Spleen (tissue), 11 donors: ENCODE measurements around the gene AQP9. TPM values are rescaled to one million over a fixed set of nuclear protein-coding genes. Genes with fewer than 3 reads are reported as not detected.

Source experiments
- DNase-seq: peaks from one replicate; pipeline ENCODE4 v3.0.0-alpha.2; 2020
- H3K27ac ChIP-seq, 8 donors: fragments of 200-600 bp; sonication (generic) in 7 of 8; 1 replicate in 4 of 8; 2 replicates in 4 of 8; pipeline versions ENCODE4 v1.5.0 to v1.8.0; 2016 to 2021; ENCODE audit warnings: inconsistent platforms in 4 of 8, mild to moderate bottlenecking in 4 of 8, moderate library complexity in 1 of 8
- H3K27me3 ChIP-seq, 7 donors: fragments of 200-600 bp; sonication (generic) in 6 of 7; replicated peaks in 1 of 7; 1 replicate in 4 of 7; 2 replicates in 3 of 7; pipeline versions ENCODE4 v1.5.0 to v1.8.0; 2016 to 2021; ENCODE audit warnings: inconsistent platforms in 3 of 7, mild to moderate bottlenecking in 1 of 7
- H3K36me3 ChIP-seq, 6 donors: fragments of 200-600 bp; sonication (generic) in 5 of 6; 1 replicate in 4 of 6; 2 replicates in 2 of 6; pipeline versions ENCODE4 v1.5.0 to v1.8.0; 2016 to 2021; ENCODE audit warnings: inconsistent platforms in 2 of 6
- H3K4me1 ChIP-seq, 6 donors: fragments of 200-600 bp; sonication (generic) in 5 of 6; 1 replicate in 3 of 6; 2 replicates in 3 of 6; pipeline versions ENCODE4 v1.5.0 to v1.8.0; 2016 to 2021; ENCODE audit warnings: inconsistent platforms in 3 of 6
- H3K4me3 ChIP-seq, 8 donors: fragments of 200-600 bp; sonication (generic) in 7 of 8; 1 replicate in 4 of 8; 2 replicates in 4 of 8; pipeline versions ENCODE4 v1.5.0 to v1.8.0; 2016 to 2021; ENCODE audit warnings: inconsistent platforms in 4 of 8, mild to moderate bottlenecking in 4 of 8, moderate library complexity in 2 of 8
- H3K9me3 ChIP-seq, 8 donors: fragments of 200-600 bp; sonication (generic) in 7 of 8; 1 replicate in 4 of 8; 2 replicates in 4 of 8; pipeline versions ENCODE4 v1.5.0 to v1.8.0; 2016 to 2021; ENCODE audit warnings: inconsistent platforms in 4 of 8
- CTCF ChIP-seq, 11 experiments: fragments of 200-600 bp in 7 of 11; fragments of 450-650 bp in 4 of 11; sonication (generic) in 4 of 11; IDR thresholded peaks in 8 of 11; conservative IDR thresholded peaks in 3 of 11; 1 replicate in 7 of 11; 2 replicates in 4 of 11; pipeline versions ENCODE4 v1.4.0 to v1.8.0; 2016 to 2021; ENCODE audit warnings: antibody characterized with exemption in 11 of 11, inconsistent platforms in 4 of 11, mild to moderate bottlenecking in 1 of 11
- POLR2A ChIP-seq, 3 donors: fragments of 450-650 bp; IDR thresholded peaks; one replicate each; pipeline ENCODE4 v1.5.1; 2017; ENCODE audit warnings: antibody characterized with exemption in 3 of 3, mild to moderate bottlenecking in 1 of 3
- POLR2AphosphoS5 ChIP-seq, 3 donors: sonication (generic); formaldehyde crosslinking; IDR thresholded peaks; one replicate each; pipeline ENCODE4 v1.5.1; 2017; ENCODE audit warnings: antibody characterized with exemption in 3 of 3
- WGBS, 5 donors: extraction: QIAGEN DNeasy Blood & Tissue Kit in 3 of 5; methylation state at CpG; one replicate each; pipeline versions ENCODE4 v1.1.5 to v1.1.7; 2013 to 2018; 5-methylcytosine and 5-hydroxymethylcytosine counted together
- intact Hi-C: fragments of 100-400 bp; cut with DNase I; formaldehyde crosslinking; loops from one replicate; pipeline ENCODE4 v1.15.0; 2023; ENCODE audit warnings: low total_unique reads
- polyA plus RNA-seq, 3 donors: library from polyadenylated mRNA; stranded (reverse); fragments of 200-250 nt; gene quantifications; one replicate each; pipeline ENCODE4 v1.2.1, GENCODE V29; 2013
- total RNA-seq, 7 donors: library from RNA; depleted of rRNA in 3 of 7; stranded (reverse); fragments of >200 nt in 3 of 7; fragmentation: NEBNext Ultra II Directional in 4 of 7; extraction: Animal tissue kit (Norgen Biotek cat#: 25700) in 4 of 7; gene quantifications; one replicate each; pipeline versions ENCODE4 v1.1.0 to v1.2.1, GENCODE V29; 2016 to 2021
- donor health status: healthy with polysubstance abuse.
- donor health status: DM: no; HTN: no; CAD: no; lungs with moderate emphysema.
- donor health status: DM: no; HTN: no; CAD: no.
- donor health status: Bipolar disorder and iron deficiency.
- donor health status: healthy.
- donor health status: DM: no; HTN: no; CAD: no.
- donor health status: DM: yes; HTN: yes; CAD: no.

The AQP9 gene
- total and polyA plus RNA-seq, 10 donors, result 1.2 to 182 (median 50.0) TPM

GRCh38 chr15:58228718-58229117 is 90.5 kb downstream of the AQP9 start:
- Histone ChIP-seq H3K9me3 (no peaks in the 10 kb centered on the region), H3K27ac (no peak overlapping the region), H3K4me1 (peaks cover 0 to 32% (median 16%) of the 10 kb centered on the region in 6 donors), H3K27me3 (peaks cover 0 to 12% (median 0%) of the 10 kb centered on the region in 7 donors), H3K36me3 (no peaks in the 10 kb centered on the region), H3K4me3 (no peak overlapping the region)
- intact Hi-C loops, result no loop called here
- WGBS, 5 donors, result 32 to 61% (median 59%) methylated on average over 1 of the region's 1 CpG
- TF ChIP-seq POLR2AphosphoS5 (IDR thresholded peaks at IDR 0.05) (no peak), POLR2A (IDR thresholded peaks at IDR 0.05) (no peak), CTCF (IDR thresholded peaks at IDR 0.05 in 8 of 11, conservative IDR thresholded peaks at IDR 0.05 in 3 of 11) (no peak)
- no peak for DNase-seq

DNA sequence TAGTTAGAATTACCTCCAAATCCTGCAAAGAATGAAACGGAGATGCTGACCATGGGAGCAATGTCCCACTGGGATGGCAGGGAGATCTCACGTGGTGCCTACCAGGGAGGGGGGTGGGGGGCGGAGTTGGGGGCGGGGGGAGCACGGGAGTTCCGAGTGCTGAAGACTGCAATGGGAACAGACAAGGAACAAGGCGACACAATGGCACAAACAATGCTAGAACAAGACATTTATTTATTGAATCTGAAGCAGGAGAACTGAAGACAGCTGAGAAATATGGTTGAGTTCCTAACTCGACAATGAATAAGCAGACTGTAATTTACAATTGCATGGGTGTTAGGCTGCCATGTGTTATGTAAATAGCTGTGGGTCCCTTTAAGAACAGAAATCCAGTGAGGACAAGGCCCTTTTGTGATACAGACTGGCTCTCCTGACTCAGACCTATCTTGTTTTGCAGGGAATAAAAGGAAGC is 91.2 kb downstream of the AQP9 start:
- no peak for DNase-seq

GRCh38 chr15:58232281-58233065 is 94.3 kb downstream of the AQP9 start:
- TF ChIP-seq POLR2AphosphoS5 (IDR thresholded peaks at IDR 0.05) (no peak), POLR2A (IDR thresholded peaks at IDR 0.05) (no peak), CTCF (IDR thresholded peaks at IDR 0.05 in 8 of 11, conservative IDR thresholded peaks at IDR 0.05 in 3 of 11) (no peak)
- WGBS, 5 donors, result 71 to 80% (median 75%) methylated on average over 3 of the region's 3 CpGs
- Histone ChIP-seq H3K27ac (no peak overlapping the region), H3K4me3 (no peak overlapping the region), H3K36me3 (no peaks in the 10 kb centered on the region), H3K27me3 (peaks cover 0 to 12% (median 0%) of the 10 kb centered on the region in 7 donors), H3K4me1 (peaks cover 0 to 22% (median 11%) of the 10 kb centered on the region in 6 donors), H3K9me3 (no peaks in the 10 kb centered on the region)
- no peak for DNase-seq
- intact Hi-C loops, result no loop called here

More for the DNA sequence above, 91.2 kb downstream of the AQP9 start:
- TF ChIP-seq POLR2A (IDR thresholded peaks at IDR 0.05) (no peak), CTCF (IDR thresholded peaks at IDR 0.05 in 8 of 11, conservative IDR thresholded peaks at IDR 0.05 in 3 of 11) (no peak), POLR2AphosphoS5 (IDR thresholded peaks at IDR 0.05) (no peak)
- intact Hi-C loops, result no loop called here
- Histone ChIP-seq H3K4me1 (peaks cover 0 to 27% (median 14%) of the 10 kb centered on the region in 6 donors), H3K4me3 (no peak overlapping the region), H3K9me3 (no peaks in the 10 kb centered on the region), H3K27me3 (peaks cover 0 to 12% (median 0%) of the 10 kb centered on the region in 7 donors), H3K36me3 (no peaks in the 10 kb centered on the region), H3K27ac (no peak overlapping the region)
- WGBS, 5 donors, result 32 to 41% (median 39%) methylated on average over 8 of the region's 8 CpGs

DNA sequence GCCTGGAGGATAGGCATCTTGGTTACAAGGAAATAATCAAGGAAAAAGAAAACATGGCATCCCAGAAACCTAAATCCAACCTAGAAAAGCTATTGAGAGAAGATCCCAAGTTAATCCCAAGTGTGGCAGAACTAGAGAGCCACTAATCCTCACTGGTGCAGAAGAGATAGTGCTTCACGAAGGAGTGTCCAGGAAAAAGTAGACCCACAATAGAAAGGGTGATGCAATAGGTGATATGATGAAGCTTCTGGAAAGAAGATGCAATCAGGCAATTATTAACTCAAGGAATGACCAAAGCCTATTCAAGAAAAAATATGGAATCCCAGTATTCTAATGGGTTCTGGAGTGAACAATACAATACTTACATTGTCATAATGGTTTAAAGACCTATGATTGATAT is 95.2 kb downstream of the AQP9 start:
- intact Hi-C loops, result no loop called here
- Histone ChIP-seq H3K27me3 (peaks cover 0 to 12% (median 0%) of the 10 kb centered on the region in 7 donors), H3K27ac (no peak overlapping the region), H3K4me1 (peaks cover 0 to 14% (median 6%) of the 10 kb centered on the region in 6 donors), H3K4me3 (no peak overlapping the region), H3K36me3 (no peaks in the 10 kb centered on the region), H3K9me3 (no peaks in the 10 kb centered on the region)
- WGBS, 5 donors, result 86 to 100% (median 90%) methylated on average over 1 of the region's 1 CpG
- DNase-seq, result no peak
- TF ChIP-seq CTCF (IDR thresholded peaks at IDR 0.05 in 8 of 11, conservative IDR thresholded peaks at IDR 0.05 in 3 of 11), result no peak
- TF ChIP-seq POLR2AphosphoS5 (IDR thresholded peaks at IDR 0.05), result no peak
- TF ChIP-seq POLR2A (IDR thresholded peaks at IDR 0.05), result no peak
